Caco-2 (cell line): ENCODE measurements around the gene ANKRD28. TPM values are rescaled to one million over a fixed set of nuclear protein-coding genes. Genes with fewer than 3 reads are reported as not detected.

ENCODE experiments used
- BruUV-seq: library from RNA; stranded (reverse); fragments of 400-500 nt; replicated peaks from 2 replicates; lab custom pipeline; 2021; lab: Mats Ljungman, UMichigan
- CTCF ChIA-PET: fragments of 300-600 bp; sonication (Branson Sonifier 250); formaldehyde crosslinking; loops from one replicate; lab custom pipeline; 2022; ENCODE audit warnings: antibody characterized with exemption; lab: Charles Lee
- POLR2A ChIA-PET: fragments of 300-600 bp; sonication (Branson Sonifier 250); formaldehyde crosslinking; loops from one replicate; lab custom pipeline; 2022; ENCODE audit warnings: antibody characterized with exemption; lab: Charles Lee
- DNase-seq, 2 experiments: peaks; one replicate each; pipeline versions ENCODE4 v3.0.0 to v3.0.0-alpha.2; 2020 to 2022
- H3K27me3 ChIP-seq: replicated peaks from 2 replicates; pipeline ENCODE4 v1.6.0; 2011; ENCODE audit warnings: low read length; ENCODE audit not compliant: control insufficient read depth, insufficient read depth
- H3K36me3 ChIP-seq: 2 replicates; pipeline ENCODE4 v1.5.1; 2011; ENCODE audit warnings: low read length; ENCODE audit not compliant: control insufficient read depth, insufficient read depth
- H3K4me1 ChIP-seq: fragments of 250-450 bp; sonication (Bioruptor Pico); 2 replicates; pipeline ENCODE4 v1.5.1; 2020; ENCODE audit warnings: mild to moderate bottlenecking
- H3K4me3 ChIP-seq: 2 replicates; pipeline ENCODE4 v1.5.1; 2011; ENCODE audit warnings: low read depth, mild to moderate bottlenecking, control low read depth, low read length
- H3K9me3 ChIP-seq: fragments of 250-450 bp; sonication (Bioruptor Pico); 2 replicates; pipeline ENCODE4 v1.5.1; 2020; ENCODE audit warnings: mild to moderate bottlenecking, moderate library complexity
- H3K27ac Mint-ChIP-seq: one replicate; pipeline ENCODE4 v1.8.0; 2022; ENCODE audit warnings: mixed read lengths; ENCODE audit not compliant: unreplicated experiment
- H3K27me3 Mint-ChIP-seq: one replicate; pipeline ENCODE4 v1.8.0; 2022; ENCODE audit warnings: mixed read lengths; ENCODE audit not compliant: insufficient read depth, unreplicated experiment
- H3K36me3 Mint-ChIP-seq: one replicate; pipeline ENCODE4 v1.8.0; 2022; ENCODE audit warnings: mild to moderate bottlenecking, mixed read lengths; ENCODE audit not compliant: insufficient read depth, unreplicated experiment
- H3K4me1 Mint-ChIP-seq: one replicate; pipeline ENCODE4 v1.8.0; 2022; ENCODE audit warnings: low read depth, mixed read lengths; ENCODE audit not compliant: unreplicated experiment
- H3K4me3 Mint-ChIP-seq: one replicate; pipeline ENCODE4 v1.8.0; 2022; ENCODE audit warnings: mild to moderate bottlenecking, moderate library complexity, mixed read lengths; ENCODE audit not compliant: unreplicated experiment
- H3K9me3 Mint-ChIP-seq: one replicate; pipeline ENCODE4 v1.8.0; 2022; ENCODE audit warnings: mixed read lengths; ENCODE audit not compliant: unreplicated experiment
- CTCF ChIP-seq, 2 experiments: fragments of 200-600 bp in 1 of 2; IDR thresholded peaks; 1 replicate in 1 of 2; 2 replicates in 1 of 2; pipeline versions ENCODE4 v1.5.1 to v1.8.0; 2011 to 2022; ENCODE audit warnings: antibody characterized with exemption in 1 of 2, control low read depth in 1 of 2, inconsistent platforms in 1 of 2, low read depth in 1 of 2, low read length in 1 of 2, mild to moderate bottlenecking in 1 of 2, moderate library complexity in 1 of 2; ENCODE audit not compliant: insufficient read depth in 1 of 2, severe bottlenecking in 1 of 2, unreplicated experiment in 1 of 2
- intact Hi-C: fragments of 100-400 bp; cut with micrococcal nuclease; formaldehyde crosslinking; loops from one replicate; pipeline ENCODE4 v1.10.0; 2022; ENCODE audit not compliant: unreplicated experiment
- total RNA-seq: library from RNA; stranded (reverse); gene quantifications from 2 replicates; pipeline ENCODE4 v1.2.3, GENCODE V29; 2022

Gene ANKRD28
- total RNA-seq, 1 experiment from 2014 or later, result 37.2 TPM

- Histone ChIP-seq H3K9me3 (no peaks in the 10 kb centered on the region), H3K36me3 (no peaks in the 10 kb centered on the region), H3K4me1 (no peaks in the 10 kb centered on the region), H3K27me3 (no peaks in the 10 kb centered on the region), H3K4me3 (no peak overlapping the region)
- Mint-ChIP-seq H3K4me1 (no peaks in the 10 kb centered on the region), H3K36me3 (peaks cover 13% of the 10 kb centered on the region), H3K9me3 (no peaks in the 10 kb centered on the region), H3K4me3 (no peak overlapping the region), H3K27ac (no peak overlapping the region), H3K27me3 (no peaks in the 10 kb centered on the region)
- CTCF ChIA-PET, result no interaction called here
- intact Hi-C loops, result loop anchor here (5.0 kb wide), 1 partner anchor 119 kb away; no protein-coding TSS in a partner anchor
- DNase-seq, result no peak
- TF ChIP-seq CTCF (IDR thresholded peaks at IDR 0.05; ENCODE audit: insufficient read depth in 1 of 2, low read depth in 1 of 2, low read length in 1 of 2, severe bottlenecking in 1 of 2, unreplicated experiment in 1 of 2), result no peak
- no TSS peak for BruUV-seq
- POLR2A ChIA-PET, result no interaction called here
Measured at GRCh38 chr3:15693355-15693754, 104.4 kb downstream of the ANKRD28 start.

DNA sequence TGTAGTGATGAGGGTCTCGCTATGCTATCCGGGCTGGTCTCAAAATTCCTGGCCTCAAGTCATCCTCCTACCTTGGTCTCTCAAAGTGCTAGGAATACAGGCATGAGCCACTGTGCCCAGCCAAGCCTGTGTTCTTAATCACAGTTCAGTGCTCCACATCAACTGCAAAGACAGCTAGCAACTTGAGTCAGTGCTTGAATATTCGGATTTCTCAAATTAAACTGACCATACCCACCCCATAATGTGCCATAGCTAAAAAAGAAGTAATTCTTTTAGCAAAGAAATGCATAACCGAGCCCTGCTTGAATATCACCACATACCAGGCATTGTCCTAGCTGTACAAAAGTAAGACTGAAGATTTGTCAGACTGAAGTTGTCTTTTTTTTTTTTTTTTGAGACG is 107.0 kb downstream of the ANKRD28 start:
- Mint-ChIP-seq H3K27me3 (no peaks in the 10 kb centered on the region), H3K4me3 (no peak overlapping the region), H3K4me1 (no peaks in the 10 kb centered on the region), H3K27ac (no peak overlapping the region), H3K9me3 (no peaks in the 10 kb centered on the region), H3K36me3 (peaks cover 9% of the 10 kb centered on the region)
- intact Hi-C loops, result loop anchor here (5.0 kb wide), 1 partner anchor 122 kb away; no protein-coding TSS in a partner anchor
- POLR2A ChIA-PET, result no interaction called here
- BruUV-seq, result no TSS peak
- no peak for TF ChIP-seq CTCF (IDR thresholded peaks at IDR 0.05; ENCODE audit: insufficient read depth in 1 of 2, low read depth in 1 of 2, low read length in 1 of 2, severe bottlenecking in 1 of 2, unreplicated experiment in 1 of 2)
- Histone ChIP-seq H3K4me1 (no peaks in the 10 kb centered on the region), H3K27me3 (no peaks in the 10 kb centered on the region), H3K9me3 (no peaks in the 10 kb centered on the region), H3K36me3 (no peaks in the 10 kb centered on the region; the same call in 1 of the 2 replicates), H3K4me3 (no peak overlapping the region)
- DNase-seq, result no peak
- CTCF ChIA-PET, result no interaction called here

DNA sequence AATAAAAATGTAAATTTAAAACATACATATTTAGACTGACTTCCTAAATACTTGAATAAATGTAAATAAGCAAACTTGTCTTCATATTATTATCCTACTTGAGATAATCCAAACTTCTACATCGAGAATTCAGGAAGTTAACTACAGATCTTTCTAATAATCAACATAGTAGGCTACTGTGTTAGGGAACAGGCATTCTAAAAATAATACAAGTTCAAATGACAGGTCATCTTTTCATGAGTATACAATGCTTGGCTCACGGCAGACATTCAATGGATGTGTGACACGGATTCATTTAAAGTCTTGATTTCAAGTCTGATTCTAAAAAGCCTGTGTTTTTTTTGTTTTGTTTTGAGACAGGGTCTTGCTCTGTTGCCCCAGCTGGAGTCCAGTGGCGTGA is 107.5 kb downstream of the ANKRD28 start:
- no peaks in the 10 kb centered on the region for H3K9me3 ChIP-seq
- intact Hi-C loops, result loop anchor here (5.0 kb wide), 1 partner anchor 122 kb away; no protein-coding TSS in a partner anchor
- Mint-ChIP-seq H3K36me3 (peaks cover 14% of the 10 kb centered on the region), H3K4me3 (no peak overlapping the region), H3K27ac (no peak overlapping the region), H3K27me3 (no peaks in the 10 kb centered on the region), H3K4me1 (no peaks in the 10 kb centered on the region), H3K9me3 (no peaks in the 10 kb centered on the region)
- ChIA-PET POLR2A (no interaction called here), CTCF (no interaction called here)
- no peaks in the 10 kb centered on the region for H3K4me1 ChIP-seq
- H3K36me3 ChIP-seq, result peaks cover under 1% of the 10 kb centered on the region
- no peaks in the 10 kb centered on the region for H3K27me3 ChIP-seq
- DNase-seq, result no peak
- no peak for TF ChIP-seq CTCF (IDR thresholded peaks at IDR 0.05; ENCODE audit: insufficient read depth in 1 of 2, low read depth in 1 of 2, low read length in 1 of 2, severe bottlenecking in 1 of 2, unreplicated experiment in 1 of 2)
- no TSS peak for BruUV-seq
- H3K4me3 ChIP-seq, result no peak overlapping the region
